H1 (cell line): ENCODE data around the gene MICOS13. TPM values are rescaled to one million over a fixed set of nuclear protein-coding genes. Genes with fewer than 3 reads are reported as not detected.

ENCODE experiments used
- CTCF ChIA-PET: fragments of 300-600 bp; sonication (Branson Sonifier 250); formaldehyde crosslinking; loops from one replicate; lab custom pipeline; 2021; ENCODE audit not compliant: partially characterized antibody; lab: Charles Lee
- POLR2A ChIA-PET: fragments of 300-600 bp; sonication (Branson Sonifier 250); formaldehyde crosslinking; loops from one replicate; lab custom pipeline; 2021; ENCODE audit warnings: inconsistent platforms; ENCODE audit not compliant: partially characterized antibody; lab: Charles Lee
- DNase-seq, 2 experiments: peaks; one replicate each; pipeline versions ENCODE4 v3.0.0 to v3.0.0-alpha.2; 2010 to 2022; ENCODE audit warnings: low spot score in 2 of 2, low read depth in 1 of 2, mixed read lengths in 1 of 2
- FAIRE-seq: peaks from 2 replicates; lab custom pipeline; 2011; peaks lifted over from hg19 to GRCh38; lab: Jason Lieb, UNC
- H2AFZ ChIP-seq: 2 replicates; pipeline ENCODE4 v1.8.1; 2012; ENCODE audit warnings: low read length, inconsistent platforms
- H2AK5ac ChIP-seq: 2 replicates; pipeline ENCODE4 v1.6.1; 2013; ENCODE audit warnings: low read depth, low read length
- H2BK120ac ChIP-seq: replicated peaks from 2 replicates; pipeline ENCODE3; 2013; ENCODE audit warnings: low read depth, low read length, inconsistent platforms
- H2BK12ac ChIP-seq: 2 replicates; pipeline ENCODE4 v1.6.1; 2013; ENCODE audit warnings: low read depth, low read length
- H2BK15ac ChIP-seq: 2 replicates; pipeline ENCODE4 v1.6.1; 2013; ENCODE audit warnings: low read length
- H2BK20ac ChIP-seq: 2 replicates; pipeline ENCODE4 v1.6.1; 2013; ENCODE audit warnings: low read length
- H2BK5ac ChIP-seq: 2 replicates; pipeline ENCODE4 v1.6.1; 2013; ENCODE audit warnings: low read depth, low read length
- H3K14ac ChIP-seq: 2 replicates; pipeline ENCODE4 v1.6.1; 2013; ENCODE audit warnings: inconsistent platforms; ENCODE audit not compliant: insufficient read length
- H3K18ac ChIP-seq: 2 replicates; pipeline ENCODE4 v1.6.1; 2013; ENCODE audit warnings: low read length; ENCODE audit errors: extremely low read depth
- H3K23ac ChIP-seq: 2 replicates; pipeline ENCODE4 v1.6.1; 2013; ENCODE audit warnings: inconsistent platforms; ENCODE audit not compliant: insufficient read length
- H3K23me2 ChIP-seq: 2 replicates; pipeline ENCODE4 v1.6.1; 2013; ENCODE audit warnings: low read depth, low read length
- H3K27ac ChIP-seq: 2 replicates; pipeline ENCODE4 v1.6.1; 2011; ENCODE audit warnings: low read depth, low read length, inconsistent platforms
- H3K27me3 ChIP-seq, 4 experiments: replicated peaks in 1 of 4; 1 replicate in 1 of 4; 2 replicates in 3 of 4; pipeline versions ENCODE4 v1.6.1 to v1.8.1; 2011 to 2013; ENCODE audit warnings: low read length in 3 of 4, mild to moderate bottlenecking in 3 of 4, inconsistent platforms in 2 of 4, mixed read lengths in 2 of 4, moderate library complexity in 1 of 4; ENCODE audit not compliant: control insufficient read depth in 3 of 4, insufficient read depth in 3 of 4; ENCODE audit errors: extremely low read depth in 1 of 4
- H3K36me3 ChIP-seq, 4 experiments: 2 replicates each; pipeline versions ENCODE4 v1.6.1 to v1.8.1; 2011 to 2013; ENCODE audit warnings: mild to moderate bottlenecking in 4 of 4, low read length in 3 of 4, moderate library complexity in 2 of 4, control low read depth in 1 of 4, inconsistent platforms in 1 of 4; ENCODE audit not compliant: insufficient read depth in 4 of 4, control insufficient read depth in 2 of 4
- H3K4ac ChIP-seq: replicated peaks from 2 replicates; pipeline ENCODE3; 2013; ENCODE audit warnings: low read length, low read depth, mixed read lengths, inconsistent platforms; ENCODE audit not compliant: insufficient read length
- H3K4me1 ChIP-seq, 4 experiments: replicated peaks in 1 of 4; 1 replicate in 1 of 4; 2 replicates in 3 of 4; pipeline versions ENCODE4 v1.6.1 to v1.8.1; 2011 to 2013; ENCODE audit warnings: low read length in 3 of 4, inconsistent platforms in 2 of 4, mixed read lengths in 1 of 4; ENCODE audit not compliant: insufficient read depth in 4 of 4, control insufficient read depth in 3 of 4
- H3K4me2 ChIP-seq, 2 experiments: 2 replicates each; pipeline versions ENCODE4 v1.6.1 to v1.8.1; 2011 to 2013; ENCODE audit warnings: low read depth in 2 of 2, low read length in 2 of 2, control low read depth in 1 of 2, inconsistent platforms in 1 of 2, mild to moderate bottlenecking in 1 of 2; ENCODE audit not compliant: insufficient read depth in 1 of 2
- H3K4me3 ChIP-seq, 4 experiments: fragments of 200-600, 300-600 bp in 1 of 4; sonication (generic), shearing (Covaris generic), sonication (Bioruptor Twin) in 1 of 4; 2 replicates each; pipeline versions ENCODE4 v1.5.1 to v1.8.1; 2011 to 2016; ENCODE audit warnings: low read length in 4 of 4, low read depth in 3 of 4, control low read depth in 2 of 4, inconsistent platforms in 2 of 4, mild to moderate bottlenecking in 2 of 4, mixed read lengths in 1 of 4, moderate library complexity in 1 of 4; ENCODE audit not compliant: insufficient read depth in 2 of 4; ENCODE audit errors: extremely low read depth in 1 of 4
- H3K56ac ChIP-seq: replicated peaks from 2 replicates; pipeline ENCODE3; 2013; ENCODE audit warnings: low read depth, mild to moderate bottlenecking, mixed read lengths, low read length, inconsistent platforms; ENCODE audit not compliant: insufficient read length
- H3K79me1 ChIP-seq: 2 replicates; pipeline ENCODE4 v1.6.1; 2013; ENCODE audit warnings: low read depth, low read length, control low read depth
- H3K79me2 ChIP-seq, 2 experiments: 2 replicates each; pipeline versions ENCODE4 v1.6.1 to v1.8.1; 2012 to 2013; ENCODE audit warnings: low read length in 2 of 2, mild to moderate bottlenecking in 2 of 2, inconsistent platforms in 1 of 2; ENCODE audit not compliant: insufficient read depth in 2 of 2, control insufficient read depth in 1 of 2
- H3K9ac ChIP-seq, 4 experiments: replicated peaks in 1 of 4; 1 replicate in 1 of 4; 2 replicates in 3 of 4; pipeline versions ENCODE4 v1.6.1 to v1.8.1; 2011 to 2013; ENCODE audit warnings: low read depth in 3 of 4, low read length in 3 of 4, control low read depth in 2 of 4, mild to moderate bottlenecking in 2 of 4, moderate library complexity in 2 of 4, inconsistent platforms in 1 of 4; ENCODE audit errors: extremely low read depth in 1 of 4
- H3K9me3 ChIP-seq, 2 experiments: 2 replicates each; pipeline versions ENCODE4 v1.6.1 to v1.8.1; 2012 to 2013; ENCODE audit warnings: mild to moderate bottlenecking in 2 of 2, moderate library complexity in 2 of 2, control low read depth in 1 of 2, inconsistent platforms in 1 of 2, low read depth in 1 of 2, low read length in 1 of 2, mixed read lengths in 1 of 2; ENCODE audit not compliant: insufficient read depth in 2 of 2
- H4K20me1 ChIP-seq, 2 experiments: replicated peaks in 1 of 2; 2 replicates each; pipeline versions ENCODE3 to v1.8.1; 2011 to 2013; ENCODE audit warnings: inconsistent platforms in 2 of 2, low read length in 2 of 2, mild to moderate bottlenecking in 1 of 2; ENCODE audit not compliant: insufficient read depth in 2 of 2, control insufficient read depth in 1 of 2
- H4K5ac ChIP-seq: 2 replicates; pipeline ENCODE4 v1.6.1; 2013; ENCODE audit warnings: low read length, low read depth, mixed read lengths, inconsistent platforms; ENCODE audit not compliant: insufficient read length
- H4K8ac ChIP-seq: 2 replicates; pipeline ENCODE4 v1.8.0; 2013; ENCODE audit warnings: mild to moderate bottlenecking, moderate library complexity, low read length, inconsistent platforms; ENCODE audit not compliant: insufficient read depth; ENCODE audit errors: extremely low read depth
- H4K91ac ChIP-seq: replicated peaks from 2 replicates; pipeline ENCODE3; 2013; ENCODE audit warnings: low read length, mixed read lengths, inconsistent platforms; ENCODE audit not compliant: insufficient read length
- ATF3 ChIP-seq: IDR thresholded peaks from 2 replicates; pipeline ENCODE4 v1.6.1; 2011; ENCODE audit warnings: low read depth, mild to moderate bottlenecking, low read length; ENCODE audit not compliant: insufficient read depth
- TAF7 ChIP-seq: optimal IDR thresholded peaks from 2 replicates; pipeline ENCODE3; 2011; ENCODE audit warnings: low read depth, mild to moderate bottlenecking, inconsistent platforms, low read length, moderate library complexity, borderline replicate concordance
- WGBS, 2 experiments: shearing (Covaris generic) in 1 of 2; methylation state at CpG; one replicate each; pipeline versions ENCODE4 v1.1.6 to v1.1.7; 2013 to 2015; ENCODE audit warnings: low lambda C conversion rate in 2 of 2, mixed read lengths in 2 of 2, inconsistent platforms in 1 of 2, low coverage in 1 of 2, missing lambda C conversion rate in 1 of 2; ENCODE audit not compliant: insufficient replicate concordance in 2 of 2, insufficient coverage in 1 of 2, insufficient read length in 1 of 2; ENCODE audit errors: extremely low coverage in 1 of 2, missing lambda C conversion rate in 1 of 2; 5-methylcytosine and 5-hydroxymethylcytosine counted together
- polyA plus RNA-seq, 7 experiments: library from polyadenylated mRNA; depleted of rRNA in 3 of 7; stranded (reverse) in 5 of 7; unstranded in 2 of 7; fragments of >200 nt in 5 of 7; fragments of 200-250 nt in 2 of 7; gene quantifications; 1 replicate in 5 of 7; 2 replicates in 1 of 7; 4 replicates in 1 of 7; pipeline versions ENCODE4 v1.2.1 to v1.2.3, GENCODE V29; 2011 to 2013; ENCODE audit warnings: missing spikeins in 2 of 7, mixed read lengths in 2 of 7
- total RNA-seq: library from RNA; stranded (reverse); fragmentation: NEBNext Ultra II Directional; extraction: Animal tissue kit (Norgen Biotek cat#: 25700); gene quantifications from 2 replicates; pipeline ENCODE4 v1.2.1, GENCODE V29; 2021

The MICOS13 gene
- total and polyA plus RNA-seq, 2 of the 8 experiments (the other 6 are each of a cell fraction or from before 2014, with no cell fraction given) = 17.3 to 36.1 TPM

DNA sequence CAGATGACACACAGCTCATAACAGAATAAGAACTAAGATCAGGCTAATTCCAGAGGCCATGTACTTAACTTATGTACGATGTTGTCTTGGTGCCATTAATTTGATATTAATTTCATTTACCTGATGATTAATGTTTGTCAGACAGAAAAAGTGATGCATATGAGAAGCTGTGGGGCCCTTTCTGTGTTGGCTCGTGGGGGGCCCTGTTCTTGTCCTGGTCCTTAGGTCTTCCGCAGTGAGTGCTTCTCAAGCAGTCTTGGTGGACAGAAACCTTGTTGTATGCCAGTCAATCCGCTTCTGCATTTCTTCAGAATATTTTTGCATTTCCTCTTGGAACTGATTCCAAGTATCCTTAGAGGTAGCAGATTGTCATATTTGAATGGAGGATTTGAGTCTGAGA, 37.3 kb downstream of the MICOS13 start:
- no peak overlapping the region for H2BK12ac ChIP-seq
- H3K14ac ChIP-seq = no peak overlapping the region
- no peak overlapping the region for H2AFZ ChIP-seq
- no peak overlapping the region for H3K27ac ChIP-seq
- H2BK20ac ChIP-seq = no peak overlapping the region
- FAIRE-seq (no peak), DNase-seq (no peak)
- no peak overlapping the region for H3K56ac ChIP-seq
- no peak overlapping the region for H3K23ac ChIP-seq
- H2BK5ac ChIP-seq = no peak overlapping the region
- ChIA-PET POLR2A (interaction anchor here (0.6 to 1.9 kb wide), 4 partner anchors 10 to 47 kb away, joined by 3 to 8 read pairs (median 4); partner anchors contain the start of gene RPL36), CTCF (interaction anchor here (1.2 kb wide), 1 partner anchor 29 kb away, joined by 4 read pairs; no protein-coding TSS in a partner anchor)
- H3K4me3 ChIP-seq = no peak overlapping the region
- TF ChIP-seq ATF3 (no peak), TAF7 (no peak)
- H3K79me2 ChIP-seq = peaks cover 3 to 80% of the 10 kb centered on the region in 2 experiments; a peak in 3 of 4 replicates
- H3K18ac ChIP-seq = no peak overlapping the region
- H4K91ac ChIP-seq = no peak overlapping the region
- no peak overlapping the region for H3K9ac ChIP-seq
- no peak overlapping the region for H2BK120ac ChIP-seq
- H4K8ac ChIP-seq = no peak overlapping the region
- no peak overlapping the region for H2BK15ac ChIP-seq
- no peak overlapping the region for H3K4me2 ChIP-seq
- H3K79me1 ChIP-seq = peaks cover 9% of the 10 kb centered on the region
- 90% methylated on average over 4 of the region's 4 CpGs; no CpG with 5 or more reads in 1 of the 2 experiments for WGBS, 2 experiments
- no peaks in the 10 kb centered on the region for H3K9me3 ChIP-seq
- H2AK5ac ChIP-seq = no peak overlapping the region
- no peak overlapping the region for H3K4ac ChIP-seq
- H3K4me1 ChIP-seq = no peaks in the 10 kb centered on the region
- H3K36me3 ChIP-seq = peaks cover 21 to 67% (median 55%) of the 10 kb centered on the region in 4 experiments
- H4K20me1 ChIP-seq = peaks cover 21 to 25% of the 10 kb centered on the region in 2 experiments
- H3K27me3 ChIP-seq = no peaks in the 10 kb centered on the region
- no peak overlapping the region for H4K5ac ChIP-seq
- H3K23me2 ChIP-seq = no peaks in the 10 kb centered on the region
